CD4-positive, alpha-beta T cell treated with Interleukin-6 for 4 hours (primary cell): ENCODE data around the gene VTN.

Source experiments
- DNase-seq: peaks from one replicate; pipeline ENCODE4 v3.0.0-alpha.2; 2020; ENCODE audit warnings: mixed read lengths

Gene VTN

DNA sequence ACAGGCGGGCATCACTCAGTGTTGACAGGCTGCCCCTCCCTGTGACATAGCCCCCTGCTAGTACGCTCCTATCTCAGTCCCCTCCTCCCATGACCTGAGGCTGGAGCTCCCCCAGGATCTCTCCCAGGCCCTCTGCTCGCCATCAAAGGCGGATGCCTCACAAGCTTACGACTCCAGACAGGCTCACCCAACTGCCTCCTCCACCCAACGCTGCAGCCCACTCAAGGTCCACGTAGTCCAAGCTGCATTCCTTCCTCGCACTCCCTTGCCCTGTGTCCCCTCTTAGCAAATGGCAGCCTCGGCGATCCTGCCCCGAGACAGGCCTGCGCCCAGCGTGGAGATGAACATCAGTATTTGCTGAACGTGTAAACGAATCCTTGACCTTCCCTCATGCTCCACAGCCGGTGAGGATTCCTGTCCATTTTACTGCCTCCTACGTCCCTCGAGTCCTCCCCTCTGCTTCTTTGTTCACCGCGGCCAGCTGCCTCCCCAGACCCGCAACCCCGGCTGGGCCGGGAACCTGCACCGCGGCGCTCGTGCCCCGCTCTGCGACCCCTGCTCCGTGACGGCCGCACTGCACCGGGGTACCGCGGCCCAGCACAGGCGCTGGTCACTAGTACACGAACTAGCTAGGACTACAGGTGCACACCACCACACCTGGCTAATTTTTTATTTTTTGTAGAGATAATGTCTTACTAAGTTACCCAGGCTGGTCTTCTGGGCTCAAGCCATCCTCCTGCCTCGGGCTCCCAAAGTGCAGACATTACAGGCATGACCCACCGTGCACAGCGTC lies 51.9 kb downstream of the VTN start:
- no peak for DNase-seq
